ENCODE results near the gene STAT5A. TPM values are rescaled to one million over a fixed set of nuclear protein-coding genes. Genes with fewer than 3 reads are reported as not detected.
"Not testable (repeated sequence)": the region's sequence is repeated elsewhere in the genome, so short reads cannot be mapped to it uniquely, and the experiment has no call there.

STAT5A gene
- total RNA-seq (2022): 3.1 and 3.9 TPM in 2 replicates
- percentile 32 among the genes with signal in this experiment for Bru-seq, nascent RNA
- percentile 35 among the genes with signal in this experiment for BruChase-seq, experiment 1, labeled RNA remaining after a 6-hour chase
- percentile 32 among the genes with signal in this experiment for BruChase-seq, experiment 2, labeled RNA remaining after a 2-hour chase
- long read RNA-seq, partial matches to known transcripts: 6 of 11 reads
- long read RNA-seq, other reads (novel, unspliced or antisense): 1 of 11 reads

GRCh38 chr17:42287977-42288802 lies at the start of gene STAT5A:
Gene STAT5A, plus strand, starts transcription at chr17:42288498. Its CDS starts 914 bp downstream, at chr17:42289412.
- intact Hi-C loops (cut with micrococcal nuclease; ENCODE audit: unreplicated experiment): no loop called here
- peak; percentile 76 for DNase-seq
- Mint-ChIP-seq H3K4me3 (ENCODE audit: low read depth, unreplicated experiment) (peak within 1 kb of the TSS; percentile 23), H3K4me1 (ENCODE audit: low read depth, unreplicated experiment) (no peaks in the 10 kb centered on the region), H3K27me3 (ENCODE audit: unreplicated experiment) (peaks cover 31% of the 10 kb centered on the region), H3K27ac (ENCODE audit: unreplicated experiment) (no peak within 1 kb of the TSS), H3K9me3 (ENCODE audit: low read depth, unreplicated experiment) (no peaks in the 10 kb centered on the region), H3K36me3 (ENCODE audit: insufficient read depth, unreplicated experiment) (peaks cover 8% of the 10 kb centered on the region)
- CTCF ChIA-PET: interaction anchor here (0.5 to 0.6 kb wide), 2 partner anchors 39 to 369 kb away, joined by 3 read pairs; no protein-coding TSS in a partner anchor
- no peak for TF ChIP-seq CTCF (IDR thresholded peaks at IDR 0.05; ENCODE audit: unreplicated experiment)
- no TSS peak for BruUV-seq (replicated peaks)

GRCh38 chr17:42239576-42239975 lies 48.7 kb upstream of the STAT5A start:
- BruUV-seq (replicated peaks); intact Hi-C loops (cut with micrococcal nuclease; ENCODE audit: unreplicated experiment); H3K9me3 Mint-ChIP-seq (ENCODE audit: low read depth, unreplicated experiment); CTCF ChIA-PET; H3K36me3 Mint-ChIP-seq (ENCODE audit: insufficient read depth, unreplicated experiment); H3K4me3 Mint-ChIP-seq (ENCODE audit: low read depth, unreplicated experiment); H3K27ac Mint-ChIP-seq (ENCODE audit: unreplicated experiment); H3K27me3 Mint-ChIP-seq (ENCODE audit: unreplicated experiment); DNase-seq; H3K4me1 Mint-ChIP-seq (ENCODE audit: low read depth, unreplicated experiment): not testable (repeated sequence)

GRCh38 chr17:42240201-42240600 lies 48.1 kb upstream of the STAT5A start:
- H3K27ac Mint-ChIP-seq (ENCODE audit: unreplicated experiment): no peak overlapping the region
- CTCF ChIA-PET: no interaction called here
- no peaks in the 10 kb centered on the region for H3K36me3 Mint-ChIP-seq (ENCODE audit: insufficient read depth, unreplicated experiment)
- no peaks in the 10 kb centered on the region for H3K27me3 Mint-ChIP-seq (ENCODE audit: unreplicated experiment)
- no peak overlapping the region for H3K4me3 Mint-ChIP-seq (ENCODE audit: low read depth, unreplicated experiment)
- DNase-seq: no peak
- BruUV-seq (replicated peaks): no TSS peak
- no peaks in the 10 kb centered on the region for H3K4me1 Mint-ChIP-seq (ENCODE audit: low read depth, unreplicated experiment)
- no peaks in the 10 kb centered on the region for H3K9me3 Mint-ChIP-seq (ENCODE audit: low read depth, unreplicated experiment)
- TF ChIP-seq CTCF (IDR thresholded peaks at IDR 0.05; ENCODE audit: unreplicated experiment): no peak
- intact Hi-C loops (cut with micrococcal nuclease; ENCODE audit: unreplicated experiment): no loop called here

GRCh38 chr17:42240863-42241262 lies 47.4 kb upstream of the STAT5A start:
- H3K4me3 Mint-ChIP-seq (ENCODE audit: low read depth, unreplicated experiment); CTCF ChIA-PET; intact Hi-C loops (cut with micrococcal nuclease; ENCODE audit: unreplicated experiment): not testable (repeated sequence)

GRCh38 chr17:42241871-42242270 lies 46.4 kb upstream of the STAT5A start:
- no peaks in the 10 kb centered on the region for H3K27me3 Mint-ChIP-seq (ENCODE audit: unreplicated experiment)
- intact Hi-C loops (cut with micrococcal nuclease; ENCODE audit: unreplicated experiment): no loop called here
- H3K4me3 Mint-ChIP-seq (ENCODE audit: low read depth, unreplicated experiment): no peak overlapping the region
- no peak overlapping the region for H3K27ac Mint-ChIP-seq (ENCODE audit: unreplicated experiment)
- BruUV-seq (replicated peaks): no TSS peak
- DNase-seq: no peak
- no peaks in the 10 kb centered on the region for H3K36me3 Mint-ChIP-seq (ENCODE audit: insufficient read depth, unreplicated experiment)
- CTCF ChIA-PET: no interaction called here
- no peak for TF ChIP-seq CTCF (IDR thresholded peaks at IDR 0.05; ENCODE audit: unreplicated experiment)
- H3K9me3 Mint-ChIP-seq (ENCODE audit: low read depth, unreplicated experiment): no peaks in the 10 kb centered on the region
- H3K4me1 Mint-ChIP-seq (ENCODE audit: low read depth, unreplicated experiment): no peaks in the 10 kb centered on the region

More at GRCh38 chr17:42240863-42241262, 47.4 kb upstream of the STAT5A start:
- BruUV-seq (replicated peaks); H3K27me3 Mint-ChIP-seq (ENCODE audit: unreplicated experiment); DNase-seq; H3K27ac Mint-ChIP-seq (ENCODE audit: unreplicated experiment); H3K4me1 Mint-ChIP-seq (ENCODE audit: low read depth, unreplicated experiment); H3K36me3 Mint-ChIP-seq (ENCODE audit: insufficient read depth, unreplicated experiment); H3K9me3 Mint-ChIP-seq (ENCODE audit: low read depth, unreplicated experiment): not testable (repeated sequence)
